Stimulated activated naive CD4-positive, alpha-beta T cell (primary cell): ENCODE data around the gene SPATA4.
"Not testable (repeated sequence)": the region's sequence is repeated elsewhere in the genome, so short reads cannot be mapped to it uniquely, and the experiment has no call there.

Experiments
- DNase-seq, 6 experiments: peaks; one replicate each; lab custom pipeline; 2025; lab: John Stamatoyannopoulos, UW

Gene SPATA4

DNA sequence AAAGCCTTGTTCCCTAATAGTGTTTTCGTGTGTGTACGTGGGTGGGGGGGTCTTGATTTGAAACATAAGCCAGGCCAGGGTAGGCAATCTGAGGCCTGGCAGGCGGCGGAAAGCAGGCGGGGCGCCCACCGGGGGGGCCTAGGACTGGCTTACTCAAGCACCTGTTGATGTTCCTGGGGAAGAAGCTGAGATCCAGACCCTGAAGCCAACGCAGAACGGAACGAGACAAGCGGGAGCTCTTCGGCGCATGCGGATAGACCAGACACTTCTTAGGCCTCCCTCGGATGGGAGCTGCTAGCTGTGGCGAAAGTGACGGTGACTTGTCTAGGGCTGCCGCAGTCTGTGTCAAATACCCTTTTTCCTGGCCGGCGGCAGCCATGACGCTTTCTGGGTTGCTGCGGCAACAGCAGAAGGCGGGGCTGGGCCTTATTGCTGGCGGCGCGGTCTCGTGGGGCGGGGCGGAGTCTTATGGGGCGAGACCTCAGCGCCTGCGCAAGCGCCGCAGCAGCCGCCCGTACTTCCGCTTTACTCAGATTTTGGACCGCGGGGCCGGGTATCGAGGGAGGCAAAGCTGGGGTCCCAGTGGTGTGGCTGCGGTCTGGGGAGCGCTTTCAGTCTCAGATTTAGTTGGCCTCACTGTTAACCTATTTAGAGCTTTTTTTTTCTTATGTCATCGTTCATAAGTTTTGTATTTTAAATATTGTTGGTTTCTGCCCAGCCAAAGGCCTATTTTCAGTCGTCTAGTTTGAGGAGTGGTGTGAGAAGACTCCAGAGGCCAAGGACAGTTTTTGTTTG lies at the start of gene SPATA4:
SPATA4 (minus strand) TSS at position 402 of the 795 bp plus-strand sequence; CDS start at position 379, 23 bp downstream.
- peak; percentile 85 to 89 (median 89) for DNase-seq

GRCh38 chr4:176242764-176243347 lies 47.5 kb upstream of the SPATA4 start:
- DNase-seq: no peak

DNA sequence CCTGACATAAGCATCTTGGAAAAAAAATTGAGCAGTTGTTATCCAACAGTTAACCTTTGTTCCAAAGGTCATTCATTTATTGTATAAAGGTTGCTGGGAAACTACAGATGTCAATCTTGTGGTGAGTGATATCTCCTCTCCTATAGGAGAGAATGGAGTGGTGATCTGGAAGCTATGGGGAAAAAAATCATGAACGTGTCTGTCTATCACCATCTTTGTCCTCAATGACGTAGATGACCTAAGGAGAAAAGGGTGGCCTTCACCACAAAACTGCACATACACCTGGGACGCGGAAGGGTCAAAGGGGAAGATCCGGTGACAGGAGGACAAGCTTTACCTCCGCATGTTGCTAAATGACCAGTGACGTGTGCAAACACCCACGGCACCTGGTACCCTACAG lies 46.3 kb upstream of the SPATA4 start:
- DNase-seq: no peak

- no peak for DNase-seq
These were observed 43.4 kb upstream of the SPATA4 start for GRCh38 chr4:176238826-176239225.

GRCh38 chr4:176238157-176238610 lies 42.8 kb upstream of the SPATA4 start:
- DNase-seq: no peak

DNA sequence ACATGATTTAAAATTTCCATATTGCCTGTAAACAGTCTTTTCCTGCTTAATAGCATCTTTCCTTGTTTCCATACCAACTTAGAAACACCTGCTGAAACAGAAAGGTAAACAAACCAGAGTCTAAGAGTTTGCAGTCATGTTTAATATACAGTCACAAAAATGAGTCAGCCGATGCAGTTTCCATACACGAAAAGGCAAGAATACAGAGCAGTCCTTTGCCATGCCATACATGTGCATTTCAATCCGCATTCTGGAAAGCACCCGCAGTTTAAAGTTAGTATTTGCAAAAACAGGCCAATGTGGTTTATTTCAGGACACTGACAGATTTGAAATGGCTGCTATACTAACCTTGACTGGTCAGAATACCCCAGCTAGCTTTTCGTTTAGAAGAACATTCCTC lies 41.6 kb upstream of the SPATA4 start:
- no peak for DNase-seq

DNA sequence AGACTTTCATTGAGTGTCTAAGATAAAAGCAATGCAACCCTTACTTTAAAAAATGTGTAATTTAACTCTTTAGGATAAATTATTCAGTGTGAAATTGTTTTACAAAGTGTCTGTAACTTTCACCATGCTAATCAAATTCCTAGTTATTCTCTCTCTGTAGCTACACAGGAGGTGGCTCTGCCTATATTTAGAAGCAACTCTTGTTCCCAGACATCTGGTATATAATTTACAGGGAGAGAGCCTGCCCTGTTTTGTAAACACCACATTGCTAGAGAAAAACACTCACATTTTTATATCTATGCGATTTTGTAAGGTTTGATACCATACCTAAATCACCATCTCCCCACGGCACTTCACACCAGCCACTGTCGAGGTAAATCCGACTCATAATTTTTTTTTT lies 35.5 kb upstream of the SPATA4 start:
- no peak for DNase-seq

DNA sequence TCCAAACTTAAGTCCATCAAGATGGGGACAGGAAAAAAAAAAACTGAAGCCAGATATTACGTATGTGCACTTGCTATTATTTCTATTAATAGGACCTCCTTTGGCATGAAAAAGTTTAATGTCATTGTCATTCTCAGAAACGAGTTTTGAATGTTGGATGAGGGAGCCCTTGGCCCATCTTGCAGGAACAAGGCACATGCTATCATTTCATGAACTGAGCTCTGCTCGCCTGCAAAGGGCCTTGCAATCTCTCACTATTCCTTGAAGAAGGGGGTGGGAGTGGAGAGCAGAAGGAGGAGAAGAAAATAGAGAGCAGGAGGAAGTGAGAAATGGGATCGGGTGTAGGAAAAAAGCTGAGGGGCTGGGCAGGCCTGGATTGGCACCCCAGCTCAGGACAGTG lies 34.3 kb upstream of the SPATA4 start:
- DNase-seq: no peak

GRCh38 chr4:176226736-176227135 lies 31.4 kb upstream of the SPATA4 start:
- DNase-seq: no peak

GRCh38 chr4:176223561-176223960 lies 28.2 kb upstream of the SPATA4 start:
- no peak for DNase-seq

DNA sequence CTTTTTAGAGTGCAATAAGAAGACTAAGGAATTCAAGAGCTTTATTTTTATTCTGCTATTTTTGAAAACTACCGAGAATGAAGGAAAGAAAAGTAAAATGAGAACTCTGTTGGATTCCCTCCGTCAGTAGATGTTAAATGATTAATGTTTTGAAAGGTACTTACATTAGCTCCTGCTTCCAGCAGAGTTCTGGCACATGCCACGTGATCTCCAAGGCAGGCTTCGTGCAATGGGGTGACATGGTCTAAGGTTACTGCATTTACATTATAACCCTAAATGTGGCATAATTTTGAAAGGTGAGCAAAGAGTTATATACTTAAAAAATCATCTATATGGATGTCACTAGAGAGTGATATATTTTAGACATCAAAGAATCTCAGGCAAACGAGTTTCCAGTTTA lies 26.8 kb upstream of the SPATA4 start:
- no peak for DNase-seq

DNA sequence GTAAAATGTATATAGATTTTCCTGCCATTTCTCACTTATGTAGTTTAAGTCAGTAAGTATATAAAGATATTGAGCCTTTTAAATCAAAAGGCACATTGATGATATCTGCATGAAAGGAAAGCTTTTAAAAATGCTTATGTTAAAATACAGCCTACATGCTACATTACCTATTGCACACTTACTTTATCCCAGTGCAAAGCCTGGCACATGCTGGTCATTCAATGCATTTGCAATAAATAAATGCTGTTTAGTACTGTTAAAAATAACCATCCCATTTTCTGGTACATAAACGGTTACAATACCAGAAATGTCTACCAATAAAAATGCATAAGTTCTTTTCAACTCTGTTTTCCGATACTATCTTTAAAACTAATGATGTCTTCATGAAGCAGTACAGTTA lies 22.1 kb upstream of the SPATA4 start:
- DNase-seq: no peak

DNA sequence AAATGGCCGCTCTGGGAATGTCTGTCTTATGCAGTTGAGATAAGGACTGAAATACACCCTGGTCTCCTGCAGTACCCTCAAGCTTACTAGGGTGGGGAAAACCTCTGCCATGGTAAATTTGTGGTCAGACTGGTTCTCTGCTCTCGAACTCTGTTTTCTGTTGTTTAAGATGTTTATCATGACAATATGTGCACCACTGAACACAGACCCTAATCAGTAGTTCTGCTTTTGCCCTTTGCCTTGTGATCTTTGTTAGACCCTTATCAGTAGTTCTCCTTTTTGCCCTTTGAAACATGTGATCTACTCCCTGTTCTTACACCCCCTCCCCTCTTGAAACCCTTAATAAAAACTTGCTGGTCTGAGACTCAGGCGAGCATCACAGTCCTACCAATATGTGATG lies 17.0 kb upstream of the SPATA4 start:
- not testable (repeated sequence) for DNase-seq

DNA sequence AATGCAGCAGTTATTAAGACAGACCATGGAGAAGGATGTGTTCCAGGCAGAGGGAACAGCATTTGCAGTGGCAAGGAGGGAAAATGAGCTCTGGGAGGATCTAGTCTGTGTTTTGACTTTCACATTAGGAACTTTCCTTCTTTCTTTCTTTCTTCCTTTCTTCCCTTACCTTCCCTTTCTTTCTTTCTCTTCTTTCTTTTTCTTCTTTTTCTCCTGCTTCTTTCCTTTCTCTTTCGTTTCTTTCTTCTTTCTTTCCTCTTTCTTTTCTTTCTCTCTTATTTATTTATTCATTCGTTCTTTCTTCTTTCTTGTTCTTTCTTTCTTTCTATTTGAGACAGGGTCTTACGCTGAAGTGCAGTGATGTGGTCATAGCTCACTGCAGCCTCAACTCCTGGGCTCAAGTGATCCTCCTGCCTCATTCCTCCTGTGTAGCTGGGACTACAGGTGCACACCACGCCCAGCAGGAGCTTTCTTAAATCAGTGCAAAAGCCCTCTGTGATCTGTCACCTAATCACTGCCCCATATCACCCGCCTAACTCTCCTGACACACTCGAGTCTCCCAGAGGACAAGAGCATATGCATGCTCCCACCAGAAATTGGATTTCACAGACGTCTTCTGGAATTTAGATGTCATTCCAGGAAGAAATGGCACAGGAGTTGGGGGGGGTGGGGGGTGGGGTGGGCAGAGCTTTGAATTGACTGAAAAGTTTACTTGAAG lies 15.4 kb upstream of the SPATA4 start:
- no peak for DNase-seq

DNA sequence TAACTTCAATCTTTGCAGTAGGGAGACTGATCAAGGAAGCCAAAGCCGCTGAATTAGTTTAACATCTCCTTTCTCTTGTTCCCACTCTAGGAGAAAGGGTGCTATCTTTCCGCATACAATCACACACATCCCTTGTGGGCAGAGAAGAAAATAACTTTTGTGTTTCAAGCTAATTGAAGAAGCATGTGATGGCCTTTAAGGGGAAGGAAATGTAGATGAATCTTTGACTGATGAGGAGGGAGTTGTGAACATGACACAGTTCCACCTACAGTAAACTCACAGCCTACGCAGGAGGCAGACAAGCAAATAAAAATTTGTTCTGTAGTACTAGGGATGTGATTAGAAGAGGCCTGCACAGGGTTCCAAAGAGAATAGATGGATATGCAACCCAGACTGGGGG lies 14.7 kb upstream of the SPATA4 start:
- no peak for DNase-seq

DNA sequence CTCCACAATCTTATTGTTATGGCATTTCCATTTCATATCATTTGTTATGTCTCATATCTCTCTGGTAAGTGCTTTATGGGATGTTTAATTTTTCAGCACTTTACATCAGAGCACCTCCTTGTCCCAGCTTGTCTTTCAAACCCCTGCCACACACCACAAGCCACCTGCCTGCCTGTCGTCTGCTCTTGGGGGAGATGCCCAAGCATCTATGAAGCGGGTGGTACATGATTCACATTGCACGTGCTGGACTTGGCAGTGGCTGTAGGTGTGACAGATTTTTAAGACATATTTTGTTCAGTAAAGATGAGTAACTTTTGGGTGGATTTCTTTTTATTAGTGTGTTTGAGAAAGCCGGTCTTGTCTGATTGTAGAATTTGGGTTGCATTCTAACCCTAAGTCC lies 14.2 kb upstream of the SPATA4 start:
- DNase-seq: no peak

- no peak for DNase-seq
These were observed 12.5 kb upstream of the SPATA4 start for GRCh38 chr4:176207839-176208238.

DNA sequence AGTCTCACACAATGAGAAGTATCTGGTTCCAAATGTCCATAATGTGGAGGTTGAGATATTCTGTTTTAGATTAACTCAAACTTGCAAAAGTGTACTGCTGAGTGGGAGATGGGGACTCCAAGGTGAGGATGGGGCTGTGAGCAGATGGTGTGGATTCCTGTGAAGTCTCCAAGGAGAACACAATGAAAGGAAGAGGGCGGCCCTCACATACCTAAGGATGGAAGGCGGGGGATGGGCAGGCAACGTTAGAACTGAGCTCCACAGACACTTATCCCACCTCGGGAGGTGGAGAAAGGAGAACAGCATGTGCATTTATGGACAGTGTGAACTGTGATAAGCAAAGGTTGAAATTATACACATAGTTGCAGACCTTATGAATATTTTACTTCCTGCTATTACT lies 9.9 kb upstream of the SPATA4 start:
- no peak for DNase-seq

- no peak for DNase-seq
These were observed 3.0 kb upstream of the SPATA4 start for GRCh38 chr4:176198316-176198903.

GRCh38 chr4:176193938-176194337 lies 1.4 kb downstream of the SPATA4 start:
- no peak for DNase-seq

- DNase-seq: no peak
These were observed 2.3 kb downstream of the SPATA4 start for GRCh38 chr4:176193126-176193525.

- no peak for DNase-seq
These were observed 3.4 kb downstream of the SPATA4 start for GRCh38 chr4:176191974-176192373.
